SHP77 (cell line): ENCODE data around the gene ABHD12B.
"Not testable (repeated sequence)": the region's sequence is repeated elsewhere in the genome, so short reads cannot be mapped to it uniquely, and the experiment has no call there.

ENCODE experiments used
- DNase-seq, 2 experiments: peaks; one replicate each; lab custom pipeline; 2025; lab: John Stamatoyannopoulos, UW

ABHD12B gene

GRCh38 chr14:50935126-50936015 is 63.5 kb downstream of the ABHD12B start:
- DNase-seq: no peak

GRCh38 chr14:50936016-50936340 is 64.1 kb downstream of the ABHD12B start:
- DNase-seq: no peak

GRCh38 chr14:50936882-50937281 is 65.0 kb downstream of the ABHD12B start:
- DNase-seq: no peak

GRCh38 chr14:50937325-50937724 is 65.5 kb downstream of the ABHD12B start:
- DNase-seq: no peak

GRCh38 chr14:50937800-50938199 is 65.9 kb downstream of the ABHD12B start:
- no peak for DNase-seq

GRCh38 chr14:50941151-50941550 is 69.3 kb downstream of the ABHD12B start:
- no peak for DNase-seq

GRCh38 chr14:50941638-50942037 is 69.8 kb downstream of the ABHD12B start:
- DNase-seq: not testable (repeated sequence)

GRCh38 chr14:50943261-50943942 is 71.5 kb downstream of the ABHD12B start:
- DNase-seq: no peak

GRCh38 chr14:50943943-50944646 is 72.2 kb downstream of the ABHD12B start, which contains the start of gene PYGL:
Gene PYGL, minus strand, starts transcription at chr14:50944483. Its CDS starts 80 bp downstream, at chr14:50944403.
- peak; percentile 37 to 61 for DNase-seq

- peak; percentile 9 to 41 for DNase-seq
Observed at GRCh38 chr14:50944647-50945413, 73.0 kb downstream of the ABHD12B start.

- no peak for DNase-seq
Observed at GRCh38 chr14:50946234-50946935, 74.5 kb downstream of the ABHD12B start.

GRCh38 chr14:50947446-50947845 is 75.6 kb downstream of the ABHD12B start:
- DNase-seq: no peak

GRCh38 chr14:50948205-50948604 is 76.4 kb downstream of the ABHD12B start:
- DNase-seq: no peak

GRCh38 chr14:50951032-50951431 is 79.2 kb downstream of the ABHD12B start:
- no peak for DNase-seq

- DNase-seq: no peak
Observed at GRCh38 chr14:50953502-50953901, 81.6 kb downstream of the ABHD12B start.
